Omental fat pad (tissue), 4 donors: Measurements from ENCODE around the gene KIAA0753. TPM values are rescaled to one million over a fixed set of nuclear protein-coding genes. Genes with fewer than 3 reads are reported as not detected.

ENCODE experiments used
- ATAC-seq: fragments of 150-250 bp; one replicate; pipeline ENCODE4 v1.9.1; 2016; ENCODE audit warnings: mild to moderate bottlenecking, moderate library complexity; ENCODE audit not compliant: low FRiP score
- DNase-seq: peaks from one replicate; pipeline ENCODE4 v3.0.0-alpha.2; 2019; ENCODE audit warnings: low spot score
- CTCF ChIP-seq, 3 donors: fragments of 450-650 bp; IDR thresholded peaks; one replicate each; pipeline ENCODE4 v1.5.1; 2016 to 2017; ENCODE audit warnings: antibody characterized with exemption in 3 of 3, mild to moderate bottlenecking in 3 of 3, moderate library complexity in 2 of 3
- total RNA-seq, 4 donors: library from RNA; depleted of rRNA; stranded (reverse); fragments of >200 nt; gene quantifications; one replicate each; pipeline ENCODE4 v1.1.0, GENCODE V29; 2016

The KIAA0753 gene
- total RNA-seq, 4 donors from 2014 or later = 9.5 to 11.8 (median 11.1) TPM

DNA sequence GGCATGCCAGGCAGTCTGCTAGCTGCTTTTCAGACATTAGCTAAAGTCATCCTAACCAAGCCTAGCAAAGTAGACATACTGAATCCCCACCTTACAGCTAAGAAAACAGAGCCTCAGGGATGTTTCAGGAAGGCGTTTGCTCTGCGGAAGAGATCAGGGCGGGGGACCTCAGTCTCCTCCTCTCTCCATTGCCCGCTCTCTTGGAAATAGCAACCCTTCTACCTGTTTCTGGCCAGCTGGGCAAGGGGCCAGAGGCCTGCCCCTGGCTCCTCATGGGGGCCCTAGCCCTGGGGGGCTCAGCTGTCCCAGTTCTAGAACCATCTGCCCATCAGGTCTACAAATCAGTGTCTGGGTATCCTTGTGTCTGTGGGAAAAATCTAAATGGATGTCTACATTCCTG lies 98.6 kb downstream of the KIAA0753 start:
- no peak for TF ChIP-seq CTCF (IDR thresholded peaks at IDR 0.05)
- DNase-seq (no peak), ATAC-seq (no peak)

- no peak for DNase-seq
- no peak for TF ChIP-seq CTCF (IDR thresholded peaks at IDR 0.05)
- no peak for ATAC-seq
Measured at GRCh38 chr17:6539871-6540270, 100.6 kb downstream of the KIAA0753 start.

- DNase-seq (no peak), ATAC-seq (no peak)
- TF ChIP-seq CTCF (IDR thresholded peaks at IDR 0.05) = no peak
Measured at GRCh38 chr17:6536566-6537065, 103.9 kb downstream of the KIAA0753 start.

DNA sequence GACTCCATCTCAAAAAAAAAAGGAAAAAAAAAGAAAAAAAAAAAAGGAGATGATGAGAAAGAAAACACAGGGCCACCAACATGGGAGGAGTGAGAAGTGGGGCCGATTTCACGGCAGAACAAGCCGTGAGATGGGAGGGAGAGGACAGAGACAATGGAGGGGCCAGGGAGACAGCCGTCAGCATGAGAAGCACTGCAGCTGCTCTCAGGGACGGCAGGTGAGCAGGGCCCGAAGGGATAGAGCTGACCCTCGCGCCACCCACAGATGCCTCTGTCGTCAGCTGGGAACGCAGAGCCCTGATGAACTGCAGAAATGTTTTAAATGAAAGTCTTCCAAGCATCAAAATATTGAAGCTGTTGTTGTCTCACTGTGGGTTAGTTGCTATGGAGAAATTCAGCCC lies 104.5 kb downstream of the KIAA0753 start:
- no peak for DNase-seq
- ATAC-seq = no peak
- TF ChIP-seq CTCF (IDR thresholded peaks at IDR 0.05) = no peak

DNA sequence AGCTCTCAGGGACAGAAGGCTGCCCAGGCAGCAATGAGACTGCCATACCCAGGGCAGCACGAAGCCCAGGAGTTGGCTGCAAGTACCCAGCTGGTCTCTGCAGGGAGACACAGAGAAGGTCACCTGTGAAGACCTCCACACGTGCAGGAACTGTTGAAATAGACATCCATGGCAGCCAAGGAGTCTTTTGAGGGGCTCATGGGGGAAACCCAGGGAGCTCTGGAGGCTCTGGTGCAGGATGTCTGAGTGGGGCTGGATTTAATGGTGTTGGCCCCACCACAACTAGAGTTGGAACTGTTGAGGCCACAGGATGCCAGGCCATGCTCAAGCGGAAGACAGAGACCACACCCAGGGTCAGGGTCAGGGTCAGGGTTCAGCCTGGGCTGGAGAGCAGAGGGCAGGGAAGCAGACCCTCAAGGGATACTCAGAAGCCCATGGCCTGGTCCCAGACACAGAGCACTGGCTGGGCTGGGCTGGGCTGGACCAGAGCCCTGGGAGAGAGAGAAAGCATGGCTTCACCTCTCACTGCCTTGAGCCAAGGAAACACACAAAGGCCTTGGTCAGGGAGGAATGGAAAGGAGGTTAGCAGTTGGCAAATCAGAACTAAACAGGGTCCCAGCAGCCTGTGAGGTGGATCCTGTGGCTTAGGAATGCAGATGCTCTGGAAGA lies 105.5 kb downstream of the KIAA0753 start:
- TF ChIP-seq CTCF (IDR thresholded peaks at IDR 0.05) = no peak
- ATAC-seq = no peak

GRCh38 chr17:6532441-6532885 lies 108.0 kb downstream of the KIAA0753 start:
- DNase-seq (no peak), ATAC-seq (no peak)
- TF ChIP-seq CTCF (IDR thresholded peaks at IDR 0.05) = no peak

More for the DNA sequence above, 105.5 kb downstream of the KIAA0753 start:
- no peak for DNase-seq

GRCh38 chr17:6531575-6531974 lies 108.9 kb downstream of the KIAA0753 start:
- DNase-seq (no peak), ATAC-seq (no peak)
- no peak for TF ChIP-seq CTCF (IDR thresholded peaks at IDR 0.05)
